Measurements from ENCODE around the gene MTA3.

The MTA3 gene

GRCh38 chr2:42698940-42699339 is 130.5 kb downstream of the MTA3 start:
- Histone ChIP-seq H3K4me3 (ENCODE audit: insufficient read length, low read depth) (no peak overlapping the region), H3K9me3 (ENCODE audit: insufficient read depth, low read length) (no peaks in the 10 kb centered on the region), H3K9ac (ENCODE audit: insufficient read length, low read depth) (no peak overlapping the region), H3K27me3 (ENCODE audit: insufficient read depth, insufficient read length) (no peaks in the 10 kb centered on the region), H3K4me1 (ENCODE audit: insufficient read depth, insufficient read length) (peaks cover 2% of the 10 kb centered on the region), H3K36me3 (ENCODE audit: insufficient read depth, insufficient read length, low read length) (peaks cover 20% of the 10 kb centered on the region)
- no peak for DNase-seq (ENCODE audit: low read depth, low spot score)
- TF ChIP-seq SUZ12 (IDR thresholded peaks at IDR 0.05; ENCODE audit: extremely low read depth, insufficient read depth, insufficient read length) (no peak), ZNF274 (IDR thresholded peaks at IDR 0.05; ENCODE audit: low read depth, low read length) (no peak), YY1 (IDR thresholded peaks at IDR 0.05; ENCODE audit: insufficient read depth, insufficient read length) (no peak)

GRCh38 chr2:42706836-42707235 is 138.4 kb downstream of the MTA3 start:
- Histone ChIP-seq H3K36me3 (ENCODE audit: insufficient read depth, insufficient read length, low read length) (peaks cover 19% of the 10 kb centered on the region), H3K9me3 (ENCODE audit: insufficient read depth, low read length) (no peaks in the 10 kb centered on the region), H3K4me1 (ENCODE audit: insufficient read depth, insufficient read length) (peaks cover 2% of the 10 kb centered on the region), H3K4me3 (ENCODE audit: insufficient read length, low read depth) (no peak overlapping the region), H3K9ac (ENCODE audit: insufficient read length, low read depth) (no peak overlapping the region), H3K27me3 (ENCODE audit: insufficient read depth, insufficient read length) (no peaks in the 10 kb centered on the region)
- TF ChIP-seq ZNF274 (IDR thresholded peaks at IDR 0.05; ENCODE audit: low read depth, low read length), result no peak
- no peak for TF ChIP-seq YY1 (IDR thresholded peaks at IDR 0.05; ENCODE audit: insufficient read depth, insufficient read length)
- TF ChIP-seq SUZ12 (IDR thresholded peaks at IDR 0.05; ENCODE audit: extremely low read depth, insufficient read depth, insufficient read length), result no peak
- peak; percentile 42 for DNase-seq (ENCODE audit: low read depth, low spot score)

GRCh38 chr2:42708179-42708578 is 139.7 kb downstream of the MTA3 start:
- H3K9me3 ChIP-seq (ENCODE audit: insufficient read depth, low read length), result no peaks in the 10 kb centered on the region
- TF ChIP-seq YY1 (IDR thresholded peaks at IDR 0.05; ENCODE audit: insufficient read depth, insufficient read length) (no peak), ZNF274 (IDR thresholded peaks at IDR 0.05; ENCODE audit: low read depth, low read length) (no peak), SUZ12 (IDR thresholded peaks at IDR 0.05; ENCODE audit: extremely low read depth, insufficient read depth, insufficient read length) (no peak)
- H3K36me3 ChIP-seq (ENCODE audit: insufficient read depth, insufficient read length, low read length), result peaks cover 19% of the 10 kb centered on the region
- no peak overlapping the region for H3K4me3 ChIP-seq (ENCODE audit: insufficient read length, low read depth)
- H3K4me1 ChIP-seq (ENCODE audit: insufficient read depth, insufficient read length), result peaks cover 2% of the 10 kb centered on the region
- H3K9ac ChIP-seq (ENCODE audit: insufficient read length, low read depth), result no peak overlapping the region
- no peaks in the 10 kb centered on the region for H3K27me3 ChIP-seq (ENCODE audit: insufficient read depth, insufficient read length)
- DNase-seq (ENCODE audit: low read depth, low spot score), result no peak

- Histone ChIP-seq H3K27me3 (ENCODE audit: insufficient read depth, insufficient read length) (no peaks in the 10 kb centered on the region), H3K4me3 (ENCODE audit: insufficient read length, low read depth) (no peak overlapping the region), H3K9me3 (ENCODE audit: insufficient read depth, low read length) (no peaks in the 10 kb centered on the region), H3K4me1 (ENCODE audit: insufficient read depth, insufficient read length) (no peaks in the 10 kb centered on the region), H3K36me3 (ENCODE audit: insufficient read depth, insufficient read length, low read length) (peaks cover 14% of the 10 kb centered on the region), H3K9ac (ENCODE audit: insufficient read length, low read depth) (no peak overlapping the region)
- no peak for TF ChIP-seq ZNF274 (IDR thresholded peaks at IDR 0.05; ENCODE audit: low read depth, low read length)
- TF ChIP-seq SUZ12 (IDR thresholded peaks at IDR 0.05; ENCODE audit: extremely low read depth, insufficient read depth, insufficient read length), result no peak
- TF ChIP-seq YY1 (IDR thresholded peaks at IDR 0.05; ENCODE audit: insufficient read depth, insufficient read length), result no peak
- no peak for DNase-seq (ENCODE audit: low read depth, low spot score)
Measured at GRCh38 chr2:42711896-42712295, 143.5 kb downstream of the MTA3 start.

- Histone ChIP-seq H3K9me3 (ENCODE audit: insufficient read depth, low read length) (no peaks in the 10 kb centered on the region), H3K9ac (ENCODE audit: insufficient read length, low read depth) (no peak overlapping the region), H3K4me3 (ENCODE audit: insufficient read length, low read depth) (no peak overlapping the region), H3K27me3 (ENCODE audit: insufficient read depth, insufficient read length) (no peaks in the 10 kb centered on the region), H3K4me1 (ENCODE audit: insufficient read depth, insufficient read length) (no peaks in the 10 kb centered on the region), H3K36me3 (ENCODE audit: insufficient read depth, insufficient read length, low read length) (peaks cover 14% of the 10 kb centered on the region)
- DNase-seq (ENCODE audit: low read depth, low spot score), result no peak
- TF ChIP-seq YY1 (IDR thresholded peaks at IDR 0.05; ENCODE audit: insufficient read depth, insufficient read length) (no peak), ZNF274 (IDR thresholded peaks at IDR 0.05; ENCODE audit: low read depth, low read length) (no peak), SUZ12 (IDR thresholded peaks at IDR 0.05; ENCODE audit: extremely low read depth, insufficient read depth, insufficient read length) (no peak)
Measured at GRCh38 chr2:42712934-42713333, 144.5 kb downstream of the MTA3 start.

GRCh38 chr2:42713920-42714319 is 145.5 kb downstream of the MTA3 start:
- Histone ChIP-seq H3K9me3 (ENCODE audit: insufficient read depth, low read length) (no peaks in the 10 kb centered on the region), H3K9ac (ENCODE audit: insufficient read length, low read depth) (no peak overlapping the region), H3K27me3 (ENCODE audit: insufficient read depth, insufficient read length) (no peaks in the 10 kb centered on the region), H3K4me3 (ENCODE audit: insufficient read length, low read depth) (no peak overlapping the region), H3K4me1 (ENCODE audit: insufficient read depth, insufficient read length) (no peaks in the 10 kb centered on the region), H3K36me3 (ENCODE audit: insufficient read depth, insufficient read length, low read length) (peaks cover 5% of the 10 kb centered on the region)
- no peak for DNase-seq (ENCODE audit: low read depth, low spot score)
- TF ChIP-seq YY1 (IDR thresholded peaks at IDR 0.05; ENCODE audit: insufficient read depth, insufficient read length) (no peak), ZNF274 (IDR thresholded peaks at IDR 0.05; ENCODE audit: low read depth, low read length) (no peak), SUZ12 (IDR thresholded peaks at IDR 0.05; ENCODE audit: extremely low read depth, insufficient read depth, insufficient read length) (no peak)

GRCh38 chr2:42714686-42715085 is 146.3 kb downstream of the MTA3 start:
- H3K4me3 ChIP-seq (ENCODE audit: insufficient read length, low read depth), result no peak overlapping the region
- DNase-seq (ENCODE audit: low read depth, low spot score), result no peak
- no peaks in the 10 kb centered on the region for H3K36me3 ChIP-seq (ENCODE audit: insufficient read depth, insufficient read length, low read length)
- H3K27me3 ChIP-seq (ENCODE audit: insufficient read depth, insufficient read length), result no peaks in the 10 kb centered on the region
- TF ChIP-seq YY1 (IDR thresholded peaks at IDR 0.05; ENCODE audit: insufficient read depth, insufficient read length), result no peak
- no peak for TF ChIP-seq SUZ12 (IDR thresholded peaks at IDR 0.05; ENCODE audit: extremely low read depth, insufficient read depth, insufficient read length)
- no peak for TF ChIP-seq ZNF274 (IDR thresholded peaks at IDR 0.05; ENCODE audit: low read depth, low read length)
- no peak overlapping the region for H3K9ac ChIP-seq (ENCODE audit: insufficient read length, low read depth)
- no peaks in the 10 kb centered on the region for H3K4me1 ChIP-seq (ENCODE audit: insufficient read depth, insufficient read length)
- H3K9me3 ChIP-seq (ENCODE audit: insufficient read depth, low read length), result no peaks in the 10 kb centered on the region
